Superior temporal gyrus (tissue), 1 donor: Measurements from ENCODE around the gene EPC1.

Experiments used
- DNase-seq: peaks from one replicate; pipeline ENCODE4 v3.0.0-alpha.2; 2016; ENCODE audit errors: extremely low spot score

EPC1 gene

GRCh38 chr10:32337350-32337749 lies 9.6 kb downstream of the EPC1 start:
- no peak for DNase-seq

- no peak for DNase-seq
Measured at GRCh38 chr10:32333849-32334248, 13.1 kb downstream of the EPC1 start.

- DNase-seq, result no peak
Measured at GRCh38 chr10:32332299-32332750, 14.6 kb downstream of the EPC1 start.

- DNase-seq, result no peak
Measured at GRCh38 chr10:32331606-32332005, 15.4 kb downstream of the EPC1 start.

GRCh38 chr10:32330214-32330613 lies 16.7 kb downstream of the EPC1 start:
- no peak for DNase-seq

GRCh38 chr10:32329061-32329460 lies 17.9 kb downstream of the EPC1 start:
- no peak for DNase-seq

GRCh38 chr10:32328499-32328898 lies 18.5 kb downstream of the EPC1 start:
- DNase-seq, result no peak

- DNase-seq, result no peak
Measured at GRCh38 chr10:32327364-32327691, 19.6 kb downstream of the EPC1 start.

- no peak for DNase-seq
Measured at GRCh38 chr10:32326680-32327363, 20.1 kb downstream of the EPC1 start.

GRCh38 chr10:32326119-32326518 lies 20.8 kb downstream of the EPC1 start:
- no peak for DNase-seq

GRCh38 chr10:32323051-32323450 lies 23.9 kb downstream of the EPC1 start:
- no peak for DNase-seq

GRCh38 chr10:32321016-32321631 lies 25.8 kb downstream of the EPC1 start:
- no peak for DNase-seq

GRCh38 chr10:32318476-32318896 lies 28.5 kb downstream of the EPC1 start:
- no peak for DNase-seq

- DNase-seq, result no peak
Measured at GRCh38 chr10:32317795-32318357, 29.1 kb downstream of the EPC1 start.

- no peak for DNase-seq
Measured at GRCh38 chr10:32315424-32315823, 31.5 kb downstream of the EPC1 start.

- no peak for DNase-seq
Measured at GRCh38 chr10:32314588-32314987, 32.4 kb downstream of the EPC1 start.

GRCh38 chr10:32308027-32308603 lies 38.8 kb downstream of the EPC1 start:
- no peak for DNase-seq

GRCh38 chr10:32307609-32308008 lies 39.3 kb downstream of the EPC1 start:
- no peak for DNase-seq

- no peak for DNase-seq
Measured at GRCh38 chr10:32299354-32299980, 47.5 kb downstream of the EPC1 start.

- DNase-seq, result no peak
Measured at GRCh38 chr10:32298075-32298812, 48.7 kb downstream of the EPC1 start.

GRCh38 chr10:32295027-32295426 lies 51.9 kb downstream of the EPC1 start:
- no peak for DNase-seq

GRCh38 chr10:32293581-32293980 lies 53.4 kb downstream of the EPC1 start:
- DNase-seq, result no peak
